HEK293 (cell line): ENCODE measurements around the gene SORCS3.

Experiments used
- CTCF ChIP-seq: fragments of 450-650 bp; formaldehyde crosslinking; IDR thresholded peaks from 2 replicates; pipeline ENCODE4 v1.5.1; 2016; ENCODE audit warnings: missing biosample characterization, missing genetic modification characterization
- HOXD13 ChIP-seq: sonication (generic); formaldehyde crosslinking; IDR thresholded peaks from 2 replicates; pipeline ENCODE4 v1.8.0; 2022; ENCODE audit warnings: missing genetic modification reagents, borderline replicate concordance
- ZNF658 ChIP-seq: fragments of 450-650 bp; formaldehyde crosslinking; IDR thresholded peaks from 2 replicates; pipeline ENCODE4; 2016; ENCODE audit warnings: missing biosample characterization, missing genetic modification characterization

- TF ChIP-seq ZNF658 (tag by site-specific recombination) (no peak), CTCF (tag by site-specific recombination) (no peak), HOXD13 (no peak)
Observed at GRCh38 chr10:104784452-104784851, 143.4 kb downstream of the SORCS3 start.
